ENCODE results near the gene ARPC2. TPM values are rescaled to one million over a fixed set of nuclear protein-coding genes. Genes with fewer than 3 reads are reported as not detected.

ARPC2 gene
- total RNA-seq, 4 donors from 2014 or later: 65.5 to 343 (median 275) TPM

- Histone ChIP-seq H3K4me3 (peak overlapping the region; percentile 74 to 100 (median 94)), H3K27me3 (no peaks in the 10 kb centered on the region), H3K4me1 (peaks cover 15 to 54% (median 45%) of the 10 kb centered on the region in 4 donors), H3K36me3 (no peaks in the 10 kb centered on the region), H3K27ac (peak overlapping the region; percentile 94 to 100 (median 98)), H3K9me3 (no peaks in the 10 kb centered on the region)
- WGBS, 2 donors (ENCODE audit: low coverage in 1 of 2): 0 to 1% methylated on average over 2 to 47 of the region's 47 CpGs
- intact Hi-C loops (cut with DNase I; ENCODE audit: low total_unique reads) (no loop called here), in situ Hi-C loops (cut with MboI; ENCODE audit: low pct_ligation_motif_present in 1 of 4, low pct_unique_long_range_greater_than_20kb in 1 of 4, low sequenced_read_pairs in 3 of 4) (no loop called here)
- TF ChIP-seq CTCF (IDR thresholded peaks at IDR 0.05) (no peak), POLR2AphosphoS5 (IDR thresholded peaks at IDR 0.05) (peak in 2 of 3 donors; percentile 39 to 56), POLR2A (IDR thresholded peaks at IDR 0.05) (no peak), EP300 (IDR thresholded peaks at IDR 0.05; ENCODE audit: low read depth) (peak; percentile 1)
- peak; percentile 79 for DNase-seq
Observed at GRCh38 chr2:218217360-218218267, 625 bp downstream of the ARPC2 start.

GRCh38 chr2:218218268-218219185 lies 1.5 kb downstream of the ARPC2 start:
- DNase-seq: no peak
- peaks cover 19 to 63% (median 52%) of the 10 kb centered on the region in 4 donors for H3K4me1 ChIP-seq
- in situ Hi-C loops (cut with MboI; ENCODE audit: low pct_ligation_motif_present in 1 of 4, low pct_unique_long_range_greater_than_20kb in 1 of 4, low sequenced_read_pairs in 3 of 4) (no loop called here), intact Hi-C loops (cut with DNase I; ENCODE audit: low total_unique reads) (no loop called here)
- H3K27me3 ChIP-seq: no peaks in the 10 kb centered on the region
- peak overlapping the region; percentile 74 to 100 (median 94) for H3K4me3 ChIP-seq
- no peaks in the 10 kb centered on the region for H3K36me3 ChIP-seq
- WGBS, 2 donors (ENCODE audit: low coverage in 1 of 2): 15 to 38% methylated on average over 2 to 4 of the region's 4 CpGs
- TF ChIP-seq POLR2A (IDR thresholded peaks at IDR 0.05) (no peak), CTCF (IDR thresholded peaks at IDR 0.05) (no peak), POLR2AphosphoS5 (IDR thresholded peaks at IDR 0.05) (peak in 1 of 3 donors; percentile 24), EP300 (IDR thresholded peaks at IDR 0.05; ENCODE audit: low read depth) (no peak)
- peak overlapping the region; percentile 94 to 100 (median 98) for H3K27ac ChIP-seq
- H3K9me3 ChIP-seq: no peaks in the 10 kb centered on the region

GRCh38 chr2:218219934-218220333 lies 2.9 kb downstream of the ARPC2 start:
- no peak for TF ChIP-seq EP300 (IDR thresholded peaks at IDR 0.05; ENCODE audit: low read depth)
- no peak for TF ChIP-seq POLR2AphosphoS5 (IDR thresholded peaks at IDR 0.05)
- TF ChIP-seq CTCF (IDR thresholded peaks at IDR 0.05): no peak
- no peak for TF ChIP-seq POLR2A (IDR thresholded peaks at IDR 0.05)
- Histone ChIP-seq H3K27ac (peak overlapping the region; percentile 94 to 100 (median 98)), H3K27me3 (no peaks in the 10 kb centered on the region), H3K36me3 (peaks cover 0 to 7% (median 0%) of the 10 kb centered on the region in 4 donors), H3K4me3 (peak overlapping the region in 1 of 4 donors; percentile 100), H3K4me1 (peaks cover 20 to 77% (median 52%) of the 10 kb centered on the region in 4 donors), H3K9me3 (no peaks in the 10 kb centered on the region)
- no peak for DNase-seq
- 32 to 50% methylated on average over 2 of the region's 2 CpGs for WGBS, 2 donors (ENCODE audit: low coverage in 1 of 2)
- intact Hi-C loops (cut with DNase I; ENCODE audit: low total_unique reads): loop anchor here (10.0 kb wide), 1 partner anchor 1165 kb away; the partner anchor contains the start of gene DNPEP
- in situ Hi-C loops (cut with MboI; ENCODE audit: low pct_ligation_motif_present in 1 of 4, low pct_unique_long_range_greater_than_20kb in 1 of 4, low sequenced_read_pairs in 3 of 4): no loop called here

Data from transverse colon (tissue), 4 donors.